Nucleus accumbens (tissue), 56 donors: ENCODE measurements around the gene TMEM221.

Experiments
- DNase-seq, 56 donors: peaks; one replicate each; lab custom pipeline; 2025; lab: John Stamatoyannopoulos, UW

Gene TMEM221

GRCh38 chr19:17385878-17386611 is 62.4 kb downstream of the TMEM221 start:
- DNase-seq = peak in 9 of 56 donors; percentile 2 to 39 (median 7)
